Activated T-cell treated with anti-CD3 and anti-CD28 coated beads, Interleukin-2, amount 50 U/mL, for 48 hours (primary cell): ENCODE data around the gene XCL1.
"Not testable (repeated sequence)": the region's sequence is repeated elsewhere in the genome, so short reads cannot be mapped to it uniquely, and the experiment has no call there.

Source experiments
- DNase-seq, 2 experiments: peaks; one replicate each; pipeline ENCODE4 v3.0.0-alpha.2; 2020

The XCL1 gene, protein sequence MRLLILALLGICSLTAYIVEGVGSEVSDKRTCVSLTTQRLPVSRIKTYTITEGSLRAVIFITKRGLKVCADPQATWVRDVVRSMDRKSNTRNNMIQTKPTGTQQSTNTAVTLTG

DNA sequence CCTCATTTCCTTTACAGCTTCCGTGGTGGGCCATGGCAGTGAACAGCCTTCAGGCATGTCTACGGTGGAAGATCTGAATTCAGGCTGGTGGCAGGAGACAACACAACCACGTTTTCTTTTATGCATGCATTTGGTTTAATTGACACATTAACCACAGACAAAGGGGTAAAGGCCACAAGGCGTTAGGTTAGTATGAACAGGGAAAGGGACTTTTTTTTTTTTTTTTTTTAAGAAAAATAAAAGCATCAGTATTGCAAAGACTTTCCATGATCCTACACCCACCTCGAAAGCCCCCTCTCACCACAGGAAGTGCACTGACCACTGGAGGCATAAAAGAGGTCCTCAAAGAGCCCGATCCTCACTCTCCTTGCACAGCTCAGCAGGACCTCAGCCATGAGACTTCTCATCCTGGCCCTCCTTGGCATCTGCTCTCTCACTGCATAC lies at the start of gene XCL1:
Gene XCL1, plus strand, starts transcription at position 361 of the 444 bp plus-strand sequence. Its CDS starts 33 bp downstream, at position 394.
- peak; percentile 29 to 38 for DNase-seq

DNA sequence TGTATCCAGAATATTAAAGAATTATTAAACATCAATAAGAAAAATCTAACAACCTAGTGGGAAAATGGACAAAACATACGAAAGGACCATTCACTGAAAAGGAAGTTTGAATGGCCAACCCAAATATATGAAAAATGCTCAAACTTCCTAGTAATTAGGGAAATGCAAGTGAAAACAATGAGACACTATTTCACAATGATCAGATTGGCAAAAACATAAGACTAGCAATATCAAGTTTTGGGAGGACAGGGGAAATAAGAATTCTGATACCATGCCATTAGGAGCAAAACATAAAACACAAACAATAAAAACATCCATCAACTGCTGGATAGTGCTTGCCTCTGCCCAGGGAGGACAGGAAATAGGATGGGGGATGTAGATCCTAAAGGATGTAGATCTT lies 46.9 kb upstream of the XCL1 start:
- no peak for DNase-seq

DNA sequence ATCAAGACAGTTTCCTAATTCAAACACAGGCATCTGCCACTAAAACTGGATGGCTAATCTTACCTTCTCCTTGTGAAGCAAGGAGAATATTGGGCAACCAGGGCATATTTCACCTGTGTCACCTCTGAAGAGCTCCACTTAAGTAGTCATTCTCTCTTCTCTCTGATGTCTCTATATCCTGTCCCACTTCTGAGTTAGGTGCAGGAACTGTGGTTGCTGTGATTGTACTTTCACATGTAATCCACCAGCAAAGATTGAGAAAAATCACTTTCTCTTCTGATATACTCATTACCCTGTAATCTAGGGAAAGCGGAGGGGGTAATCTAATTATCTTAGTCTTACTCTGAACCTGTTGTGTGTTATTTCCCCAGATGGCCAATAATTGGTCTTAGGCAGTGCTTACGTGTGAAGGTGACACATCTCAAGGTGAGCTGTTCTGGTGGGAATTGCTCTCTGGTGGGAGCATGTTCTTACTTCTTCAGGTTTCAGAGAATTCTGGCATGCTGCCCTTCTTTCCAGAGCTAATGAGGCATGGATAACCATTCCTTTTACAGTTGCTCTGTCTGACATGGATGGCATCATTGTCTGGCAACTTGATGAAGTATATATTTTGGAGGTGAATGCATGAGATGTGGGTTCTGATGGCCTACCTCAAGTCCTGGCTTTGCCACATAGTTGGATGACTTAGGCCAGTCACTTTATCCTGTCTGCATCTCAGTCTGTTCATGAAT lies 44.6 kb upstream of the XCL1 start:
- DNase-seq, result no peak

DNA sequence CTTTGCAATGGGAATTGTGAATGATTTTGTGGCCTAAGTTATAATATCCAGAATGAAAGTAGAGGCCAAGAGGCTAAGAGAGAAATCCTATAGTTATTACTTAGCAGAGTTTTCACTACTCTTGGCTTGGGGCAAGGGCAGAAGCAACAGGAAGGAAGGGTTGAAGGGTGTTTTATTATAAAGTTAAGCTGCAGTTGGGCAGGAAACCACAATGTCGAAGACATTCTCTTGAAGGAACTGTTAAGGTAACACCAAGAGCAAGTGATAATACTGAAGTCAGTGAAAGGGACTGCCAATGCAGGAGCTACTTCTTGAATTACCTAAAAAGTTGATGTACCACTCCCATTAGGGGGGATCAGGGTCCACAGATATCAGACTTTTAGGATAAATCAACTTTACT lies 40.9 kb upstream of the XCL1 start:
- no peak for DNase-seq

DNA sequence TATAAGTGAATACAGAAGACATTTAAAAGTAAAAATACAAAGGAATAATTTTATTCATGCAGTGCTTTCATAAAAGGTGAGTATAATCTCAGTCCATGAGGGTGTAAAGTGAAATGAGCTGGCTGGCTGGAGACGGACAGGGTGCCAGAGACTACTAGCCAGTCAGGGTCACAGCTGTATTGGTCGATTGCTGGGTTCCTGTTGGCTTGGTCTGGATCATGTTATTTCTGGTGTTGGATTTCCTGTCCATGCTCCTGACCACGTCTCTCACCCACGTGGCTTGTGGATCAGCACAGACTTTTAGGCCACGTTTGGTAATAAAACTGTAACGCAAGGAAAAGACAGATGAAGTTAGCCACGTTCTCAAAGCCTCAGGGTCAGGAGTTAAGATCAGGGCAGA lies 35.6 kb upstream of the XCL1 start:
- not testable (repeated sequence) for DNase-seq

DNA sequence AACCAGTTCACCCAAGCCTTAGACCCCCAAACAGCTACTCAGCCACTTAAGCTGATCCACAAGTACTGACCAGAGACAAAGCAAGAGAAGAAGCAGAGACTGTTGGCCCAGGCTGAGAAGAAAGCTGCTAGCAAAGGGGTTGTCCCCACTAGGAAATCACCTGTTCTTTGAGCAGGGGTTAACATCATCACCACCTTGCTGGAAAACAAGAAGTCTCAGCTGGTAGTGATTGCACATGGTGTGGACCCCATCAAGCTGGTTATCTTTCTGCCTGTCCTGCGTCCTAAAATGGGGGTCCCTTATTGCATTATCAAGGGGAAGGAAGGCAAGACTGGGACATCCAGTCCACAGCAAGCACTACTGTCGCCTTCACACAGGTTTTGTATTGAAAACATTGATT lies 33.4 kb upstream of the XCL1 start:
- not testable (repeated sequence) for DNase-seq

DNA sequence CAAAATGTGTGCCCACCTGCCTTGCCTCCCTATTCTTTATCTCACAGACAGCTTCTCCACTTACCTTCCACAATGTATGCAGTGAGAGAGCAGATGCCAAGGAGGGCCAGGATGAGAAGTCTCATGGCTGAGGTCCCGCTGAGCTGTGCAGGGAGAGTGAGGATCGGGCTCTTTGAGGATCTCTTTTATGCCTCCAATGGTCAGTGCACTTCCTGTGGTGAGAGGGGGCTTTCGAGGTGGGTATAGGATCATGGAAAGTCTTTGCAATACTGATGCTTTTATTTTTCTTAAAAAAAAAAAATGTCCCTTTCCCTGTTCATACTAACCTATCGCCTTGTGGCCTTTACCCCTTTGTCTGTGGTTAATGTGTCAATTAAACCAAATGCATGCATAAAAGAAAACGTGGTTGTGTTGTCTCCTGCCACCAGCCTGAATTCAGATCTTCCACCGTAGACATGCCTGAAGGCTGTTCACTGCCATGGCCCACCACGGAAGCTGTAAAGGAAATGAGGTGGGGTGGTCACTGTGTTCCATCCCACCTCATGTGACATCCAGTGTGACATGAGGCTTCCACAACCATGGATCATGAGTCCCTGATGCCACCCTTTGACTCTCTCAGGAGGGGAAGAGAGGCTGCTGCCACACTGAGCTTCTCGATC lies 32.4 kb upstream of the XCL1 start, which contains the start of gene XCL2:
Gene XCL2, minus strand, starts transcription at position 158 of the 659 bp plus-strand sequence. Its CDS starts 33 bp downstream, at position 125.
- not testable (repeated sequence) for DNase-seq

DNA sequence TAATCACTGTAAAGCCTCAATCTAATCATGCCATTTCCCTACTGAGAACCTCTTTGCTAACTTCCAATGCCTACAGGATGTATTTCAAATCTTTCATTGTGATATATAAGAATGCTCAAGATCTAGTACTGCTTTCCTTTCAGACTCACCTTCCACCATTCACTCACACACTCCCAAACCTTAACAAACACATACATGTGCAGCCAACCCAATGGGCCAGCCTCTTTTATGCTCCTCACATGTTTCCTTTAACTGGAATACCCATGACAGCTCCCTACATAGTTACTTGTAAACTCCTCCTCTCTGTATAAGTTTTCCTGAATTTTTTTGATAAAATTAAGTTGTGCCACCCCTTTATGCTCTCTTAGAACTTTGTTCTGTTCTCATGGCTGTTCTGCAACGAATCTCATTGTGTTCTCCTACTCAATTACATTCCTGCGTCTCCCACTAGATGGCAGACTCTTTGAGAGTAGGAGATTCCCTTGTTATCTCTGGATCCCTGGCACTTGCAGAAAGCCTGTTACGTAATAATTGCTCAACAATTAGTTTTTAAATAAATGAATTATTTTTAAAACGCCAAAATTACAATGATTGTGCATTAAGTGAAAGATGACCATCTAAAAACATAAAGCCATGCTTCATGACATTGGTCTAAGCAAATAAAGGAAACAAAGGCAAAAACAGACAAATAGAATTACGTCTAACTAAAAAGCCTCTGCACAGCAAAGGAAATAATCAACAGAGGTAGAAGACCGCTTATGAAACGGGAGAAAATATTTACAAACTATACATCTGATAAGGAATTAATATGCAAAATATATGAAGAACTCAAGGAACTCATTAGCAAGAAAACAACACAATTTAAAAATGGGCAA lies 30.5 kb upstream of the XCL1 start:
- DNase-seq, result not testable (repeated sequence)

DNA sequence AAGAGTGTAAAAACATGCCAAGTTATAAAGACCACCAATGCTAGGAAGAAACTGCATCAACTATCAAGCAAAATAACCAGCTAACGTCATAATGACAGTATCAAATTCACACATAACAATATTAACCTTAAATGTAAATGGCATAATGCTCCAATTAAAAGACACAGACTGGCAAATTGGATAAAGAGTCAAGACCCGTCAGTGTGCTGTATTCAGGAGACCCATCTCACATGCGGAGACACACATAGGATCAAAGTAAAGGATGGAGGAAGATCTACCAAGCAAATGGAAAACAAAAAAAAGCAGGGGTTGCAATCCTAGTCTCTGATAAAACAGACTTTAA lies 29.9 kb upstream of the XCL1 start:
- DNase-seq, result not testable (repeated sequence)

DNA sequence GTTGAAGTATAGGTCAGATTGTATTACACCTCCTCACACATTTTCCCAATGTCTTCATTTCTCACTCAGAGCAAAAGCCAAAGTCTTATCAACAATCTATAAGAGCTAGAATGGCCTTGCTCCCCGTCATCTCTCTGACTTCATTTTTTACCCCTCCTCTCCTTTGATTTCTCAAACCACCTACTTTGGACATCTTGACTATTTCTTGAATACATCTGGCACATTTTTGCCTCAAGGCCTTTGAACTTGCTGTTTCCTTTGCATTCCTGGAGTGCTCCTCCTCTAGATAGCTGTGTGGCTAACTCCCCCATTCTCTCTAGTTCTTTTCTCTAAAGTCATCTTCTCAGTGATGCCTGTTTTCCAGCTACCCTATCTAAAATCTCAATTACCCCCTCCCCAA lies 25.4 kb upstream of the XCL1 start:
- no peak for DNase-seq

DNA sequence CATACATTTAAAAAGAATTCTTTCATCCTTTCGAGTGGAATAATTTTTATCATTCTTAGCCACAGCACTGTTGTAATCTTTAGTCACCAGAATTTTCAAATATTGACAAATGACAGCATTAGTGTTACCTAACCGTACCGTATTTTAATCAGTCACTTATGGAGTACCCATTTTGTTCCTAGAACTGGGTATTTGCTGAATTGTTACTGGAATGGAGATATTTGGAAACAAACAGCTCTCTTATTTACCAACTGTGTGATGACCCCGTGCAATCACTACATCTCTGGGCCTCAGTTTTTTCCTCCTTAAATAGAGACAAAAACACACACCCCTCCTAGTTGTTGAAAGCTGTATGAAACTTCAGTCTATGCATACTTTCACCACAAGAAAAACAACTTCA lies 24.7 kb upstream of the XCL1 start:
- no peak for DNase-seq

DNA sequence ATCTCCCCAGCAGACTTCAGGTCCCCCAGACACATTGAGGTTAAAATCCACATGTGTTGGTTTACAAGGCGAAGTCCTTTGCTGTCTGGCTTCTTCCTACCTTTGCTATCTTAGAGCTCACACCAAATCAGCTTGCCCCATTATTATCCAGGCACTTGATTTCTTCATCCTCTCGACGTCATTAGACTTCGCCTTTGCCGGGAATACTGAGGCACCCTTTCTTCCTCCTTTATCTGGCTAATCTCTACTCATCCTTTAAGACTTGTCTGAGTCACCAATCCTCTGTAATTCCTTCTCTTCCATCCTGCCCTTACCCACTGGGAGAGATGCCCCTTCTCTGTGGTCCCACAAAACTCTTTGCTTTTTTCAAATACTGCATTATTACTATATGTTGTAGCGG lies 23.4 kb upstream of the XCL1 start:
- DNase-seq, result no peak

DNA sequence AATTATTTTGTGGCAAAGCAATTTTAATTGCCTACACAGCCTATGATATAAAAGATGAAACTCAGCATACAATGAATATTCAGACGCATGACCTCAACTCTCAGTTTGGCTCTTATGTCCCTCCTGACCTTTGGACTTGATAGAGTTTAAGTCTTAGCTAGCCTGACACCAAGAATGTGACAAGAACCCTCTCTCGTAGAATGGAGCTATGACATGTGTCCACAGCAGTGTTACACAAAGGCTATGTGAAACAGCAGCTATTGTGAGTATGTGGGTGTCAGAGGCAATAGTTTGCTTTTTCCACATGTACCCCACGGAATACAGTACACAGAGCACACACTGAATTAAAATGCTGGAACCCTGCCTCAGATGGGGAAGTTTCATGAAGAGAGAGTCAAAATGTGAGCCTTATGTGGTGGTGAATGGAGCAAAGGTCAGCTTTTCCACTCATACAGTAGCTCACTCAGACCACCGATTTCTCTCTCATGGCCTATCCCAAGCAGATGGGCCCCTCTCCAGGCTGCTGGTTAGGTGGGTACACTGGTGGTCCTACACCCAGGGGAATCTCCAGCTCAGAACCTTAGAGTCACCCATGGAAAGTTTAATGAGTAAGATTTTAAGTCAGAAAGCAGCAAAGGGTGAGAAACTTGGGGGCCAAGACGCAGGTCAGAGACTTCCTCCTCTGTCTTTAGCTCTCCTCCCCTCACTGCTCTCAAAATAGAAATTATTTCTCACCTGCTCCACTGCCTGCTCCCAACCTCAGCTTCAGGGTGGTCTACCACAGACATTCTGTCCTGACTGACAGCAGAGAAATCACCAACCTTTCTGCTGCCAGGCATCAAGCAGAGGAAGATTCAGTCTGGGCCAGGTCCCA lies 22.5 kb upstream of the XCL1 start:
- peak; percentile 41 to 43 for DNase-seq

DNA sequence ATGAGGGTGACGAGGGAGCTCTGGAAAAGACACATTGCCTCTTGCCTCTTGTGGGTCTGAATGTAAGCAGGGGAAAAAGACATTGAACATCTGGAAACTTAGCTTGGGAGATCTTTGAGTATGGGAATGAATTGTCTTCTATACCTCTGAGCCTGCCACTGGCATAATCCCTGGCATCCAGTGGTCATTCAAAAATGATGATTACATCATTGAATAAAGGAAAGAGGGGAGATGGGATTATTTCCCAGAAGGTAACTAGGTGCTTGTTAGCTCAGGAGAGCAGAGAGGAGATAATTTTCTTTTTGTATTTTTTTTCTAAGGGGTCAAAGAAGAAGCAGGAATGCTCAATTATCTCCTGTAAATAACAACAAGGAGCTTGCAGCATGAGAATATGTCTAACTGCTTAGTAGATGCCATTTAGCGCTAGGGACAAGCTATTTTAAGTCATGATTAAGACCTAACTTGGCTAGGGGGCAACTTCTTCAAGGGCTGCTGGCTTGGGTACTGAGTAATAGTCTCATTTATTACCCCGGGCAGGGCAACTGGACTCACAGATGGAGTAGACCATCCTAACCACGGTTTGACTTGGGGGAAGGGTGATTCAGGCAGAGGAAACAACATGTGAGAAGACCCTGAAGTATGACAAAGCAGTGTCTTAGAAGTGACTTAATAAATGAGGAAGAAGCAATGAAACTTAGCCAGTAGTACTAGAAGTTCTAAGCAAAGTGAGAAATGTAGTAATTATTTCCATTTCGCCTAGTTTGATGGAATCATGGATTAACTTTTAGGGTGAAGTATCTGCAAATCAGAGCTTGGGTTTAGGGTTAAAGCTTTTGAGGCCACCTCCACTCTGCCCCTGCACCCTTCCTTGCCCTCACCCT lies 21.6 kb upstream of the XCL1 start:
- DNase-seq, result no peak

DNA sequence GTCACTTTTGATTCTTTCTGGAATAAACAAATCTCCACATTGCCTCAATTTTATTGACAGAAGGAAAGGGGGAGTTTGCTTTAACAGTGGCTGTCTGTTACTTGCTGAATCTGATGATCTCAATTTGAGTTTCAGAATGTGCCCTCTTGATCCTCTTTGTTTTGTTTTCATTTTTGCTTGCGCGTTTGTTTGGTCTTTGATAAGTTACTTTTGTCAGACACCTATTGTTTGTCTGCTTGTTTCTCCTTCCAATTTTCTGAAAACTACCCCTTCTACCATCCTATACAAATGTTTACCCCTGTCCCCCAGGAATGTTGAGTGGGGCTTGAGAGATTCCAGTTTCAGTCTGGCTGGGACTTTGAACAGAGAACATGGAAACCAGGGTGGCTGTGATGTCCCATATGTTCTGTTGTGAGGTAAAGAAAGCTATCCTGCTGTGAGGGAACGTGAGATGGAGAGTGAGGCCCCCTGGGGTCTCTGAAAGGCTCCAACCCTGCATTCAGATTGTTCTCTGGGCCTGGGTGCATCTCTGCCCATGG lies 20.8 kb upstream of the XCL1 start:
- DNase-seq, result no peak

DNA sequence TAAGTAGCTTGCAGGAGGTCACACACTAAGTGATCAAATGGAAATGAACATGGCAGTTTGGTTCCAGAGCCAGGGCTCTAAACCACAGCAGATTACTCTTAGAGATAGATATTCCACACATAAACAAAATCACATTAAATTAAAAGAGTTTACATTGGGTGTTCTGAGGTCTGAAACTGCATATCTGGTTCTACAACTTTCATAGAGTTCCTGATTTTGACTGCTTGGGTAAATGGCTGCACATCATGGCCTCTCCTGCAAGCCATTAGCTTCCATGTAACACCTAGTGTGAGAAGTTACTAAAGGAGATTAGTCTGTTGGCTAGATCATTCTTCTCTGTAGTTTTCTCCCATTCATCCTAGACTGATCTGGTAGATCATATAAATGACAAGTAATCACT lies 19.8 kb upstream of the XCL1 start:
- DNase-seq, result no peak

DNA sequence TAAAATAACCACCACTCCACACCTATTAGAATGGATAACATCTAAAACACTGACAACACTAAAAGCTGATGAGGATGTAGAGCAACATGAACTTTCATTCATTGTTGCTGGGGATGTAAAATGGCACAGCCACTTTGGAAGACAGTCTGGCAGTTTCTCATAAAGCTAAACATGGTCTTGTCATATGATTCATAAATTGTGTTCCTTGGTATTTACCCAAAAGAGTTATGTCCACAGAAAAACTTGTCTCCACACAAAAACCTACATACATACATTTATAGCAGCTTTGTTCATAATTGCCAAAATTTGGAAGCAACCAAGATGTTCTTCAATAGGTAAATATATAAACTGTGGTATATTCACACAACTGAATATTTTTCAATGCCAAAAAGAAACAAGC lies 16.0 kb upstream of the XCL1 start:
- DNase-seq, result no peak

DNA sequence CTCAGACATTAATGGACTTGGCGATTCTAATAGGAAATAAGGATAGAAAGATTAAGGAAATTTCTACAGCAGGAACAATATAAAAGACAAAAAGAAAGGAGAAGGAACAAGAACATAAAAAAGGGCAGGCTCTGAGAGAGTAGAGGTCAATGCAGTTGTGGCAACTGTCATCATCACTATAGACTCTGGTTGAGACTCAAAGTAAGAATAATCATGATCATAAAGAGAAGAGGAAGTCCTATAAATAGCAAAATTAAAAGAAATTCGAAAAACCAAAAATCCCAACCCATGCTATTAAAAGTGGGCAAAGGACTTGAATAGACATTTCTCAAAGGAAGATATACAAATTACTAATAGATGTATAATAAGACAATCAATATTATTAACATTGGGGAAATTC lies 14.4 kb upstream of the XCL1 start:
- no peak for DNase-seq

DNA sequence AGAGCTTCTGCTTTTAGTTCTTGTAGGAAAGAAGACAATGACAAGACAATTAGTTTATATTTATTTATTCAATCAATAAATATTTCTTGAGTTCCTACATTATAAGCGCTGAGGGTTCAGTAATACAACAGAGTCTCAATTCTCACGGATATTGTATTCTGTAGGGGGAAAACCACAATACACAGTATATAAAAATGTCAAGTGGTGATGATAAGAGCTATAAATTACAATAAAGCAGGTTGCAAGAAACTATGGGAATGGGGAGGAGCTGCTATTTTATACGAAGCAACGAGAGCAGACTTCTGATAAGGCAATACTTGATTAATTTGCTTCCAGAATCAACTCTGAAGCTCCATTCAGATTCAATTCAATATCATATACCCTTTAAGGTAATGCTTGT lies 10.6 kb upstream of the XCL1 start:
- DNase-seq, result no peak

DNA sequence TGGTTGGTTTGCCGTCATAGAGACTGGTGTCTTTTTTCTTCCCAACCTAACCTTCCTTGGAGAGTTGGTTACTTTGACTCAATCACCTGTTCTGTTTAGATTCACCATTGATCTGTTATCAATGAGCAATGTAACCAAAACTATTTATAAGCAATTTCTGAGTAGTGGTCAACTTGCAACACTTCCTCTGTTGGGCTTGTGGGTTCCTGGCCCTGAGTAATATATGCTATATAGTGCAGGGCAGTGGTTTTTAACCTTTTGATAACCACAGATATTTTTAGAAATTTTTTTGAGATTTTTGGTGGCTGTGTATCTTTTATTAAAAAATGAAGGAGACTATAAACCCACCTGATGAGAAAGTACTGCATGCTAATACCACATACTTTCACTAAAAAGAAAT lies 9.4 kb upstream of the XCL1 start:
- DNase-seq, result no peak

DNA sequence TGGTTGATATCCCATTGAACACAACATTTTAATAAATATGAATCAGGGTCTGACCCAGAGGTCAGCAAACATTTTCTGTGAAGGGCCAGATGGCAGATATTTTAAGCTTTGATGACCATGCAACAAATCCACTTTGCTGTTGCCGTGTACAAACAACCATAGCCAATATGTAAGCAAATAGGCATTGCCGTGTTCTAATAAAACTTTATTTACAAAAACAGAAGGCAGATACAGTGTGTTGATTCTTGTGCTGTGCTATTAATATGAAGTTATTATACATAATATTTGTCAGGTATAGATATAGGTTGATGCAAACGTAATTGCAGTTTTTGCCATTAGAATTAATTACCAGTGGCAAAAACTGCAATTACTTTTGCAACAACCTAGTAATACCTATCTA lies 8.8 kb upstream of the XCL1 start:
- DNase-seq, result no peak
